NOMO-1 treated with dmso at 0.1 percent for 144 hours (cell line): ENCODE measurements around the gene ABCB8.
"Not testable (repeated sequence)": the region's sequence is repeated elsewhere in the genome, so short reads cannot be mapped to it uniquely, and the experiment has no call there.

Source experiments
- DNase-seq: peaks from one replicate; lab custom pipeline; 2025; ENCODE audit not compliant: unreplicated experiment; lab: John Stamatoyannopoulos, UW

Gene ABCB8

DNA sequence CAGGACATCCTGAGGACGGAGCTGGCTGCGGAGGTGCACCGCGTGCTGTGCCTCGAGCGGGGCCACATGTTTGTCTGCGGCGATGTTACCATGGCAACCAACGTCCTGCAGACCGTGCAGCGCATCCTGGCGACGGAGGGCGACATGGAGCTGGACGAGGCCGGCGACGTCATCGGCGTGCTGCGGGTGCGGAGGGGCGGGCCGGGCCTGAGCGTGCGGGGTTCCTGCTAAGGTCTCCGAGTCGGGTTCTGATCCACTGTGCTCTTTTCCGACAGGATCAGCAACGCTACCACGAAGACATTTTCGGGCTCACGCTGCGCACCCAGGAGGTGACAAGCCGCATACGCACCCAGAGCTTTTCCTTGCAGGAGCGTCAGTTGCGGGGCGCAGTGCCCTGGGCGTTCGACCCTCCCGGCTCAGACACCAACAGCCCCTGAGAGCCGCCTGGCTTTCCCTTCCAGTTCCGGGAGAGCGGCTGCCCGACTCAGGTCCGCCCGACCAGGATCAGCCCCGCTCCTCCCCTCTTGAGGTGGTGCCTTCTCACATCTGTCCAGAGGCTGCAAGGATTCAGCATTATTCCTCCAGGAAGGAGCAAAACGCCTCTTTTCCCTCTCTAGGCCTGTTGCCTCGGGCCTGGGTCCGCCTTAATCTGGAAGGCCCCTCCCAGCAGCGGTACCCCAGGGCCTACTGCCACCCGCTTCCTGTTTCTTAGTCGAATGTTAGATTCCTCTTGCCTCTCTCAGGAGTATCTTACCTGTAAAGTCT, 14.3 kb upstream of the ABCB8 start:
- no peak for DNase-seq

DNA sequence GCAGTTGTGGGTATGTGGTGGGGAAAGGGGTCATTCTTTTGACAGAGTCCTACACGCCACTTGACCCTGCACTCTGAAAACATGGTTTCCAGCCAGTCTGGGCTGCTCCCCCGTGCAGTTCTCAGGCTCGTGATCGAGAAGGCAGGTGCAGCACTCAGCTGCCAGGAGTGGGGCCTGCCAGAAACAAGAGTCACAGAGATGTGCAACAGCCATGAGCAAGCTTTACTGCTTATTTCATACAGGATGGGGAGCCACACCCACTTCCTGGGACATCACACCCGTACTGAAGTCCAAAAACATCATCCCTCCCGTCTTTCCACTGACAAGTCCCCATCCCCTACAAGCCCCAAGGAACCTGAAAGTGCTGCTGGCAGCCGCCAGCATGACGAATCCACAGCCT, 13.3 kb upstream of the ABCB8 start:
- no peak for DNase-seq

DNA sequence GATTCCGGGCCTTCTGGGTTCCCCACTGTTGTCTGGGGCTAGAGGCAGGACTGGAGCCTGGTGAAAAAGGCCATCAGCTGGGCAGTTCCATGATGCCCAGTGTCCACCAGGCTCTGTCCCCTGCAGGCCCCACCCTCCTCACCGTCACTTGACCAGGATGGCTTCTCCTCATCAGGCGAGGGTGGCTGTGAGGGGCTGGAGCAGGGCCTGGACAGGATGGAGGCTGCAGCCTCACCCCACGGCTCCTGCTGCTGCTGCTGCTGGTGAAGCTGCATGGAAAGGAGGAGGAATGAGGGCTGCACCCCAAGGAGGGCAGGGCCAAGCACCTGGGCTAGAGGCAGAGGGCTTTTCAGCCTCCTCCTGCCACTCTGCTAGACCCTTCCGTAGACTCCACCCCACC, 12.3 kb upstream of the ABCB8 start:
- no peak for DNase-seq

DNA sequence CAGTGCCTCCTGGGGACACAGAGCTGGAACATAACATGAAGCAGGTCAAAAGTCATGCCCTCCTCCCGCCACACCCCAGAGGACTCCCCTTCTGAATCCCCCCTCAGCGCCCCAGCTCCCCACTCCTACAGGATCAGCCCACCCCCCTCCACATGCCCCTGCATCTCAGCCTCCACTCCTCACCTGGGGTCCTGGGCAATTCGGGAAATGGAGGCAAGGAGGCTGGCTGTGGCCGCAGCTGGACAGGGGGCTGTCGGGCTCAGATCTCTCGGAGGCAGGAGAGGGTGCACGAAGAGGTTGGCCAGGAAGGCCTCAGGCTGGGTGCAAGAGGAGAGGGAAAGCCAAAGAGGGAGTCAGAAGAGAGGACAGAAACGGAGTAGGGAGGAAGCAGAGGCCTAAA, 11.7 kb upstream of the ABCB8 start:
- DNase-seq, result no peak

DNA sequence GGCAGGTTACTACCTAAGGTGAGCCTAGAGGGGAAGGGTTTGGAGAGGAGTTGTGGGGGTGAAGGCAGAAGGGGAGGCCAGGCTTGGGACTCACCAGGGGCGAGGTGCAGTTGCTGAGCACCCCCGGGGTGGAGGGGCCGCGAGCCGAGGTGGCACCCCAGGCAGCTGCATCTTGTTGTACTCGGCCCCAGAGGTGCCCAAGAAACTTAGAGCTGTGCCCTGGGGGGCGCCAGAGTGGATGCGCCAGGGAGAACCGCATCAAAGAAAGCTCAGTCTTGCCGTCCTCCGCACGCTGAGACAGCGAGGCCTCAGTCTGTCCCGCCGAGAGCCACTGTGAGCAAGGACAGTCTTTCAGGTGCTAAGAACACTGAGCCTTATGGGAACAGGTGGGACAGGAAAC, 11.3 kb upstream of the ABCB8 start:
- no peak for DNase-seq

DNA sequence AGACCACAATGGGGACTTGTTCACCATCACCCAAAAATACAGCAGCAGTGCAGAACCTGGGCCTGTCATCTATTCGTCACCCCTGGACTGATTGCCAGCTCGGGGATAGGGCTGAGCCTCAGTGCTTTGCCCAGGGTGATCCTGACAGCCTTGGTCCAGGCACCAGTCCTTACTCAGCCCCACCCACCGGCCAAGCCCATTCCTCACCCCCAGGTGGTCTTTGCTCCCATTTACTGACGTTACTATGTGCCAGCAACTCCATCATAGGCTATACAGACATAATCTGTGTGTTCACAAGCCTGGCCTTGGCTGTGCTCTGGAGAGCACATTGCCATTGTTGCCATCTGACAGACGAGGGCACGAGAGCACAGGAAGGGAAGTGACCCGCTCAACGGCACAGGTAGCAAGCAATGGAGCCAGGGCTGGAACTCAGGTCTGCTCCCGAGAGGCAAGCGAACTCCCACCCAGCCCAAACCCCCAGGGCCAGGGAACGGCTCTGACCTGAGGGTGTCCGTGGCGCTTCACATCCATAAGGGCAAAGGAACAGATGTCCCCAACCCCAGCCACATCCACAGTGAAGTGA, 10.8 kb upstream of the ABCB8 start:
- DNase-seq, result no peak

DNA sequence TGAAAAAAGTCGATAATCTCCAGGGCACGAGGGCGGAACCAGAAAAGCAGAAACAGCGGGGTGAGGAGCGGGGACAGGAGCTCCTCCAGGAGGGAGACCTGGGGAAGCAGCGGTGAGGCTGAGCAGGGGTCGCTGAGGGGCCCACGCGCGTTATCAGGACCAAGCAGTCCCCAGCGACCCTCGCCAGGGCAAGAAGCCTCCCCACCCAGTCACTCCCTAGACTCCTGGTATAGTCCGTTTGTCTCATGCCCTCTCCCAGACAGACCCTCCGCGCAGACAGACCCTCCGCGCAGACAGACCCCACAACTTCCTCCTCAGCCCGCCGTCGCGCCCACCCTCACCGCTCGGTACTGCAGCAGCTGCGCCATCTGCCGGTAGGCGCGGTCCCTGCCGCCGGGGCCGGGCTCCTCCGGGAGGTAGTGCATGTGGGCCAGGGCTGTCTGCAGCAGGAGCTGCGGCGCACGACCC, 10.3 kb upstream of the ABCB8 start:
- peak; percentile 19 for DNase-seq

DNA sequence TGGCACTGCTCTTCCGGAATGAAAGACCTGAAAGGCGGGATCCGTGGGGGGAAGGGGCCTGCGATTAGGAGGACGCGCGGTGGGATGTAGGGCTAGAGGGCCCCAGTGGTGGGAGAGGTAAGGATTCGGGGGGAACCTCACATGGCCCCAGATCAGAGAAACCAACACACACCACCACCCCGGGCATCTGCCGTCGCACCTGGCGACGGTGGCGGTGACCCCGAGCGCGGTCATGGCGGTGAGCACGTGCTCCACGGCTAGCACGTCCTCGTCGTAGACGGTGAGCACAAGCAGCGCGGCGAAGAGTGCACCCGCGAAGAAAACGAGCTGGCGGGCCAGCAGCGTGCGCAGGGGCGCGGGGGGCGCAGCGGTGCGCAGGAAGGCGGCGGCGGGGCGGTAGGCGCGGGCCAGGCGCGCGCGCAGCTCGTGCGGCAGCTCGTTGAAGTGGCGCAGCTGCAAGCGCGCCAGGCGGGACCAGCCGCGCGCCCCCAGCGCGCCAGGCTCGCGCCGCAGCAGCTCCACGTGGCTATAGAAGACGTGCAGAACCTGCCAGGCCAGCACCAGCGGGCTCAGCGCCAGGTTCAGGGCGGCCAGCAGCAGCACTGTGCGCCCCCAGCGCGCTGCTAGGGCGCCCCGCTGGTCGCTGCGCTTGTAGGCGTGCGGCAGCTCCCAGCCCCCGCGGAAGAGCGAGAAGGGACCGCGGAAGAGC, 9.7 kb upstream of the ABCB8 start:
- DNase-seq, result no peak

DNA sequence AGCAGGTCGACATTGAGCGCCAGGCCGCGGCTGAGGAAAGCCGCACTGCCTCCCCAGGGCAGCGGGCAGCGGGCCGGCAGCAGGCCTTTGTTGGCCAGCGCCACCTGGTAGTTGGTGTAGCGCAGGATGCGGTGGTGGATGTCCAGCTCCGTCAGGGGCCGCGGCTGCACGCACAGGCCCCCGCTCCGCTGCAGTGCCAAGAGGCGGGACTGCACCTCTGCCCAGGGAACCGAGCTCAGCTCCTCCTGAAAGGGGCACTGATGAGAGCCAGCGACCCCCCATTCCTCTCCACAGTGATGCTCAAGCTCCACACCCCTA, 9.2 kb upstream of the ABCB8 start:
- DNase-seq, result no peak

DNA sequence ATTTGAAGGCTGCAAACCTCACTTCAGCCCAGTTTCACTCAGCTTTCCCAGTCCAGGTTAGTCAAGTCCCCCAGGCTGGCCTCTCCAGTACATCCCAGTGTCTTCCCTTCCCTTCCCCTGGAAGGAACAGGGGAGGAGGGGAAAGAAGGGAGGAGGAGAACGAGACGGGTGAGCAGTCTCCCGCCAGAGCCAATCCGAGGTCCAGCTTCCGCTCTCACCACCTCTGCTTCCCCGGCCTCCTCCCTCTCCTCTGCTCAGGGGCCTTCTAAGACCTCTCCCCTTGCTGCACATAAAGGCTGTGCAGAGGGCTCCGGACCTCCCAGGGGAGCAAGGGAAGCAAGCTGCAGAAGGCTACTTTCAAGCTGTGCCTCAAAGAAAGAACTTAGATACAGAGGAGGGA, 8.0 kb upstream of the ABCB8 start:
- no peak for DNase-seq

DNA sequence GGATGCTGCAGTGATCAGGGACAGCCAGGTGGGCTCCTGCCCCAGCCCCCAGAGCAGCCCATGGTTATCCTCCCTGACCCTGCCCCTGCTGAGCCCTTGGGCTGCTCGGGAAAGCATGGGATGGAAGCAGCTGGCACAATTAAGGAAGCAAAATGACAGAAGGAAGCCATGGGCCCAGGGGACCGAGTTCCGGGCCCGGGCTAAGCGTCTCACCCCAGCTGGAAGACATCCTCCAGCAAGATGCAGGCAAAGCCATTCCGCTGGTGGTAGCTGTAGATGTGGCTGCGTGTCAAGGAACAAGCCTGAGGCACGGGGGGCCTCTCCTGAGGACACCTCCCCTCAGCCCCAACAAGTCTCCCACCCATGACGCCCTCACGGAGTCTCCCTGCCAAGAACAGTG, 5.0 kb upstream of the ABCB8 start:
- no peak for DNase-seq

DNA sequence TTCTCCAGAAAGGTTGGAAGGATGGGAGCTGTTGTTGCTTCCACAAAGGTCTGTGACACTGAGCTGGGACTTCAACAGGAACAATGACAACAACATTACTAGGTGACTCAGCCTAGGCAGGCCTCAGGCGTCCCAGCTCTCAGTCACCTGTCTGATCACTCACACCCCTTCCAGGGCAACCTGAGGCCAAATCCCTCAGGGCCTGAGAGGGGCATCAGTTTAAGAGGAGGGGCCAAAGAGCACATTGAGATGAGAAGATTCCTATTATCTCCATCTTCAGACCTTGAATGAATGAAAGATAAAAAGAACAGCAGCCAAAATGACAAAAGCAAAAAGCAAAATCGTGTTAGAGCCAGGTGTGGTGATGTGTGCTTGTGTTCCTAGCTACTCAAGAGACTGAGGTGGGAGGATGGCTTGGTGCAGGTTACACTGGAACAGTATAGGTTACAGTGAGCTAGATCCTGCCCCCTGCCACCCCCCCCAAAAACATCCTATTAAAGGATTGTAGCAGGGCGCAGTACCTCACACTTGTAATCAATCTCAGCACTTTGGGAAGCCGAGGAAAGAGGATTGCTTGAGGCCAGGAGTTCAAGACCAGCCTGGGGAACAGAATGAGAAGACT, 3.7 kb upstream of the ABCB8 start, which contains the start of gene ATG9B:
TSS of gene ATG9B (minus strand) at position 60 of the 622 bp plus-strand sequence. CDS start 71 bp downstream, outside the sequence.
- DNase-seq, result no peak

DNA sequence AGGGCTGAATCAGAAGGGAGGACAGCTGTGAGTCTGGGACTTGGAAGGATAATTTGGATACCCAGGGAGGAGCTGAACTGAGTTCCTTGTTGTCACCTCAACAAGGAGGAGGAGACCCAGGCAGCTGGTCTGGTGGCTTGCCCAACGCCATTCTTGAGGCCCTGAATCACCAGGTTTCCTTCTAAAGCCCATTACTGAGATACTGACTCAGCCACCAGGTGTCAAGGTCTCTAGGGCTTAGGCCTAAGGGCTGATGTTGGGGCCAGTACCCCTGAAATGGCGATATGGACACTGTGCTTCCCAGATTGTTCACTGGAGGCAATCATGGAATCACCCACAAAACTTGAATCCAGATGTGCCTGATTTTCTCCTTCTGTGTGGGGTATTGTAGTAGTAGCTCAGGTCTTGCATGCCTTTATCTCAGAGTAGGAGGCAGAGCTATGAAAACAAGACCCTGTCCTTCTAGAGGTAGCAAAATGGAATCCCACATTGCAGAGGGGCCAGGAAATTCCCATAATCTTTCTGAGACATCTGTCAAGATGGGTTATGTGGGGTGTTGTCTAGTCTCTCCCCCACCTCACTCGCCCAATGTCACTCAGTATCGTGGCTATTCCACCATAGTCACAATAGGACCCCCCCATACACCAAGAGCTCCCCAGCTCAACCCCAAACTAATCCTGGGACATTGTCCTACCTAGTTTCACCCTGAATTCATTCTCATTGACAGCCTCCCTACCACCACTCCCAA, 2.2 kb upstream of the ABCB8 start:
- no peak for DNase-seq

DNA sequence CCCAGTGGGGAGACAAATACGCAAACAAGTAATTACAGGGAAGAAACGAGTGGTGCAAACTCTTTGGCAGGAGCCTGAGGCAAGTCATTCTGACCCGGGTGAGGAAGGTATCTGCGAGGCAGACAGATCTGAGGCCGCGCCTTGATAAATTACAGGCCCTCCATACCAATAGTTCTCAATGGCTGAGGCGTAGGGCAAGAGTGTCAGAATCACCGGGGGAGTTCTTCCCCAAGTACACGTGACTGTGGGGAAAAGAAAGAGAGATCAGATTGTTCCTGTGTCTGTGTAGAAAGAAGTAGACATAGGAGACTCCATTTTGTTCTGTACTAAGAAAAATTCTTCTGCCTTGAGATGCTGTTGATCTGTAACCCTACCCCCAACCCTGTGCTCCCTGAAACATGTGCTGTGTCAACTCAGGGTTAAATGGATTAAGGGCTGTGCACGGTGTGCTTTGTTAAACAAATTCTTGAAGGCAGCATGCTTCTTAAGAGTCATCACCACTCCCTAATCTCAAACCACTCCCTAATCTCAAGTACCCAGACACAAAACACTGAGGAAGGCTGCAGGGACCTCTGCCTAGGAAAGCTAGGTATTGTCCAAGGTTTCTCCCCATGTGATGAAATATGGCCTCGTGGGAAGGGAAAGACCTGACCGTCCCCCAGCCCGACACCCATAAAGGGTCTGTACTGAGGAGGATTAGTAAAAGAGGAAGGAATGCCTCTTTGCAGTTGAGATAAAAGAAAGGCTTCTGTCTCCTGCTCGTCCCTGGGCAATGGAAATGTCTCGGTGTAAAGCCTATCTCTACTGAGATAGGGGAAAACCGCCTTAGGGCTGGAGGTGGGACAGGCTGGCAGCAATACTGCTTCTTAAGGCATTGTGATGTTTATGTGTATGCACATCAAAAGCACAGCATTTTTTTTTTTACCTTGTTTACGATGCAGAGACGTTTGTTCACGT, 1.2 kb upstream of the ABCB8 start:
- not testable (repeated sequence) for DNase-seq

- DNase-seq, result not testable (repeated sequence)
These were observed 521 bp upstream of the ABCB8 start for GRCh38 chr7:151027728-151028130.

DNA sequence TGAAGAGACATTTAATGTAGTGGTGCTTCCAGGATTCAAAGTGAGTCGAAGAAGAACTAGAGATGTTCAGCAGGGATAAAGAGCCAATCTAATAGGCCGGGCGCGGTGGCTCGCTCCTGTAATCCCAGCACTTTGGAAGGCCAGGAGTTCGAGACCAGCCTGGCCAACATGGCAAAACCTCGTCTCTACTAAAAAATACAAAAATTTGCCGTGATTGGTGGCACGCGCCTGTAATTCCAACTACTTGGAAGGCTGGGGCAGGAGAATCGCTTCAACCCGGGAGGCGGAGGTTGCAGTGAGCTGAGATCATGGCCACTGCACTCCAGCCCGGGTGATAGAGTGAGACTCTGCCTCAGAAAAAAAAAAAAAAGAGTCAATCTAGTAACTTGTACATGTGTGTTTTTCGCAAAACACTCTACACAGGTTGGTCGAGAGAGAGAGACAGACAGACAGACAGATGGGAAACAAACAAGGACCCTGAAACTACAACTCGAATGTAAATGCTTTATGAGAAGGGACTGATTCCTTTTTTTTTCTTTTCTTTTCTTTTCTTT, 775 bp downstream of the ABCB8 start:
- no peak for DNase-seq

- DNase-seq, result no peak
These were observed 2.8 kb downstream of the ABCB8 start for GRCh38 chr7:151031011-151031410.

GRCh38 chr7:151032936-151033863, 5.0 kb downstream of the ABCB8 start:
- no peak for DNase-seq

DNA sequence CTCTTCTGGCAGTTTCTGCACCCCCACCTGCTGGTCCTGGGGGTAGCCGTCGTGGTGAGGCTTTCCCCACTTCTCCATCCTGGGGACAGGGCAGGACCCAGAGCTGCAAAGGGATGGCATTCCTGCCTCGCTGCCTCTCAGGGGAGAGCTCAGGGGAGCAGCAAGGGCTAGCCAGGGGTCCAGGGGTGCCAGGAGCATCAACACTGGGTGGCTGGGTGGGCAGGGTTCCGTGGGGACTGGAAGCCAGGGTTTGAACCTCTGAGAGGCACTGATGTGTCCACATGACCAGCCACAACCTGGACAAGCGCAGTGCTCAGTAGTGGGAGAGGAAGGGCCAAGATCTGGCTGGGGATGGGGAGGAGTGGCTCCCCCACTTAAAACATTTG, 5.6 kb downstream of the ABCB8 start:
- DNase-seq, result no peak
